ENCODE results near the gene GDNF.
A peak's percentile ranks its signal among the peaks of the same experiment; 100 is the strongest.

GDNF gene

GRCh38 chr5:37838152-37838932, 1.5 kb downstream of the GDNF start:
- no peak overlapping the region for H3K27ac ChIP-seq (ENCODE audit: low read length, poor library complexity, severe bottlenecking)
- no peaks in the 10 kb centered on the region for H3K36me3 ChIP-seq (ENCODE audit: control insufficient read depth in 1 of 2, insufficient read depth in 2 of 2, low read depth in 1 of 2, low read length in 2 of 2)
- H3K79me1 ChIP-seq (replicated peaks; ENCODE audit: low read length, poor library complexity, severe bottlenecking) = no peaks in the 10 kb centered on the region
- H3K4me1 ChIP-seq (ENCODE audit: control insufficient read depth, insufficient read depth, low read depth, low read length) = peaks cover 50% of the 10 kb centered on the region
- H2BK5ac ChIP-seq (ENCODE audit: low read depth, low read length, poor library complexity, severe bottlenecking) = no peak overlapping the region
- H3K4ac ChIP-seq (ENCODE audit: low read depth in 1 of 2, low read length in 2 of 2) = peak overlapping the region in 1 of 2 experiments; percentile 13
- H4K8ac ChIP-seq (ENCODE audit: low read length) = no peak overlapping the region
- no peak overlapping the region for H2AK5ac ChIP-seq (ENCODE audit: low read length, severe bottlenecking)
- no peak overlapping the region for H2BK15ac ChIP-seq (ENCODE audit: low read depth, poor library complexity, severe bottlenecking)
- peak overlapping the region; percentile 88 for H3K9ac ChIP-seq (ENCODE audit: low read length)
- peak overlapping the region; percentile 7 for H2BK120ac ChIP-seq (ENCODE audit: low read depth, low read length)
- peak overlapping the region in 1 of 2 experiments; percentile 61 for H3K18ac ChIP-seq (ENCODE audit: low read depth in 1 of 2, low read length in 2 of 2)
- H3K4me3 ChIP-seq (ENCODE audit: insufficient read depth in 1 of 2, low read depth in 1 of 2, low read length in 2 of 2) = peak overlapping the region; percentile 27 to 87
- H2BK12ac ChIP-seq (ENCODE audit: low read length in 2 of 2) = no peak overlapping the region
- H3K4me2 ChIP-seq (ENCODE audit: low read length, poor library complexity, severe bottlenecking) = peak overlapping the region; percentile 65
- H3K9me3 ChIP-seq (ENCODE audit: control insufficient read depth, low read length) = no peaks in the 10 kb centered on the region
- peak; percentile 66 for DNase-seq
- no peak overlapping the region for H4K91ac ChIP-seq (ENCODE audit: low read length)
- H3K14ac ChIP-seq (ENCODE audit: low read length in 2 of 2) = no peak overlapping the region
- H3K27me3 ChIP-seq (ENCODE audit: control insufficient read depth in 1 of 2, insufficient read depth in 1 of 2, low read length in 2 of 2) = peaks cover 21 to 60% of the 10 kb centered on the region in 2 experiments
- no peak overlapping the region for H2AFZ ChIP-seq (ENCODE audit: low read depth, low read length)
- WGBS = 4% methylated on average over 47 of the region's 47 CpGs
- peak overlapping the region in 1 of 2 experiments; percentile 23 for H3K23ac ChIP-seq (ENCODE audit: low read length in 2 of 2)

GRCh38 chr5:37837414-37838032, 2.3 kb downstream of the GDNF start:
- no peaks in the 10 kb centered on the region for H3K79me1 ChIP-seq (replicated peaks; ENCODE audit: low read length, poor library complexity, severe bottlenecking)

GRCh38 chr5:37836592-37837413, 3.0 kb downstream of the GDNF start:
- Histone ChIP-seq H2BK12ac (ENCODE audit: low read length in 2 of 2) (peak overlapping the region in 1 of 2 experiments; percentile 17), H3K27me3 (ENCODE audit: control insufficient read depth in 1 of 2, insufficient read depth in 1 of 2, low read length in 2 of 2) (peaks cover 11 to 63% of the 10 kb centered on the region in 2 experiments), H2AFZ (ENCODE audit: low read depth, low read length) (peak overlapping the region; percentile 72), H4K8ac (ENCODE audit: low read length) (no peak overlapping the region), H3K18ac (ENCODE audit: low read depth in 1 of 2, low read length in 2 of 2) (peak overlapping the region; percentile 45 to 80), H3K4me3 (ENCODE audit: insufficient read depth in 1 of 2, low read depth in 1 of 2, low read length in 2 of 2) (peak overlapping the region; percentile 54 to 87), H3K14ac (ENCODE audit: low read length in 2 of 2) (peak overlapping the region in 1 of 2 experiments; percentile 58), H3K4me1 (ENCODE audit: control insufficient read depth, insufficient read depth, low read depth, low read length) (peaks cover 50% of the 10 kb centered on the region), H3K27ac (ENCODE audit: low read length, poor library complexity, severe bottlenecking) (peak overlapping the region; percentile 13), H3K4ac (ENCODE audit: low read depth in 1 of 2, low read length in 2 of 2) (peak overlapping the region in 1 of 2 experiments; percentile 78), H2BK120ac (ENCODE audit: low read depth, low read length) (no peak overlapping the region), H2BK5ac (ENCODE audit: low read depth, low read length, poor library complexity, severe bottlenecking) (no peak overlapping the region), H3K36me3 (ENCODE audit: control insufficient read depth in 1 of 2, insufficient read depth in 2 of 2, low read depth in 1 of 2, low read length in 2 of 2) (no peaks in the 10 kb centered on the region), H2BK15ac (ENCODE audit: low read depth, poor library complexity, severe bottlenecking) (peak overlapping the region; percentile 86), H3K9ac (ENCODE audit: low read length) (peak overlapping the region; percentile 88), H4K91ac (ENCODE audit: low read length) (peak overlapping the region; percentile 54), H3K23ac (ENCODE audit: low read length in 2 of 2) (peak overlapping the region in 1 of 2 experiments; percentile 88), H3K4me2 (ENCODE audit: low read length, poor library complexity, severe bottlenecking) (peak overlapping the region; percentile 65), H2AK5ac (ENCODE audit: low read length, severe bottlenecking) (no peak overlapping the region), H3K79me1 (replicated peaks; ENCODE audit: low read length, poor library complexity, severe bottlenecking) (no peaks in the 10 kb centered on the region), H3K9me3 (ENCODE audit: control insufficient read depth, low read length) (no peaks in the 10 kb centered on the region)
- 1% methylated on average over 54 of the region's 65 CpGs for WGBS
- DNase-seq = peak; percentile 65

More at GRCh38 chr5:37837414-37838032, 2.3 kb downstream of the GDNF start:
- H4K91ac ChIP-seq (ENCODE audit: low read length) = peak overlapping the region; percentile 54
- peak overlapping the region; percentile 88 for H3K9ac ChIP-seq (ENCODE audit: low read length)
- no peak overlapping the region for H2AK5ac ChIP-seq (ENCODE audit: low read length, severe bottlenecking)
- H3K27ac ChIP-seq (ENCODE audit: low read length, poor library complexity, severe bottlenecking) = no peak overlapping the region
- H3K4me2 ChIP-seq (ENCODE audit: low read length, poor library complexity, severe bottlenecking) = peak overlapping the region; percentile 65
- peak overlapping the region; percentile 54 to 87 for H3K4me3 ChIP-seq (ENCODE audit: insufficient read depth in 1 of 2, low read depth in 1 of 2, low read length in 2 of 2)
- DNase-seq = peak; percentile 81
- no peak overlapping the region for H2BK120ac ChIP-seq (ENCODE audit: low read depth, low read length)
- peak overlapping the region in 1 of 2 experiments; percentile 8 for H2BK12ac ChIP-seq (ENCODE audit: low read length in 2 of 2)
- H2BK15ac ChIP-seq (ENCODE audit: low read depth, poor library complexity, severe bottlenecking) = peak overlapping the region; percentile 65
- H3K4me1 ChIP-seq (ENCODE audit: control insufficient read depth, insufficient read depth, low read depth, low read length) = peaks cover 50% of the 10 kb centered on the region
- H3K18ac ChIP-seq (ENCODE audit: low read depth in 1 of 2, low read length in 2 of 2) = peak overlapping the region in 1 of 2 experiments; percentile 45
- H3K36me3 ChIP-seq (ENCODE audit: control insufficient read depth in 1 of 2, insufficient read depth in 2 of 2, low read depth in 1 of 2, low read length in 2 of 2) = no peaks in the 10 kb centered on the region
- no peaks in the 10 kb centered on the region for H3K9me3 ChIP-seq (ENCODE audit: control insufficient read depth, low read length)
- no peak overlapping the region for H4K8ac ChIP-seq (ENCODE audit: low read length)
- H3K27me3 ChIP-seq (ENCODE audit: control insufficient read depth in 1 of 2, insufficient read depth in 1 of 2, low read length in 2 of 2) = peaks cover 16 to 63% of the 10 kb centered on the region in 2 experiments
- peak overlapping the region in 1 of 2 experiments; percentile 78 for H3K4ac ChIP-seq (ENCODE audit: low read depth in 1 of 2, low read length in 2 of 2)
- peak overlapping the region in 1 of 2 experiments; percentile 99 for H3K23ac ChIP-seq (ENCODE audit: low read length in 2 of 2)
- no peak overlapping the region for H2BK5ac ChIP-seq (ENCODE audit: low read depth, low read length, poor library complexity, severe bottlenecking)
- peak overlapping the region; percentile 72 for H2AFZ ChIP-seq (ENCODE audit: low read depth, low read length)
- H3K14ac ChIP-seq (ENCODE audit: low read length in 2 of 2) = no peak overlapping the region
- 4% methylated on average over 32 of the region's 38 CpGs for WGBS

Data from mesenchymal stem cell (in vitro differentiated cells and primary cell).